Tibial nerve (tissue), 3 donors: ENCODE measurements around the gene TRIM9.

Experiments
- POLR2A ChIP-seq, 2 donors: fragments of 450-650 bp; IDR thresholded peaks; one replicate each; pipeline ENCODE4 v1.6.1; 2017; ENCODE audit warnings: antibody characterized with exemption in 2 of 2, mild to moderate bottlenecking in 2 of 2, moderate library complexity in 2 of 2
- TF ChIP-seq, protein P1 (sequence below), 5 experiments: fragments of 200-600 bp in 3 of 5; fragments of 450-650 bp in 2 of 5; sonication (generic) in 3 of 5; IDR thresholded peaks; one replicate each; pipeline ENCODE4 v1.5.1; 2016 to 2019; ENCODE audit warnings: antibody characterized with exemption in 5 of 5, mild to moderate bottlenecking in 3 of 5, moderate library complexity in 2 of 5

DNA sequence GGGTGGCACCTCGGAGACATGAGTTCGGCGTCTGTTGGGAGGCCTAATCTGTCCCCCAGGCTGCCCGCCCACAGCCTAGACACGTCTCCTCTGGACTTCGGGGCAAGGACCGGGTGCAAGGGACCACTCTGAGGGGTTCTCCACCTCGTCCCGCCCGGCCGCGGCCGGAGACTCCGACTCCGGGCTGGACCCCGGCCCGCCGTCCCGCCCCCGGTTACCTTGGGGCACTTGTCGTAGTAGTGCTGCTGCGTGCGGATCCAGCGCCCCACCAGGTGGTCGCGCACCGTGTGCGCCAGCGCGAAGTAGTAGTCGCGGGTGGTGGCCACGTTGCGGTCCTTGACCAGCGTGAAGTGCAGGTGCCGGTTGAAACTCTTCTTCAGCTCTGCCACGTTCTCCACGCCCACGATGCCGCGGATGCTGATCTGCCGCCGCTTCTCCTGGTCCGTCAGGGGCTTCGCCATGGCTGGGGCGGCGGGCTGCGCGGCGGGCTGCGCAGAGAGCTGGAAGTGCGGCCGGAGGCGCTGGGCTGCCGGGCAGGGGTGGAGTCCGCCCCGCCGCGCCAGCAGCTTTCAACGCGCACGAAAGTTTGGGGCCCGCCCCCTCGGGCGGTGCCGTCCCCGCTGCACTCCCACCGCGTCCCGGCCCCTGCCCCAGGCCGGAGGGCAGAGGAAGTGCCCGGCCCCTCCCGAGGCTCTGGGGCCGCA, 150.8 kb downstream of the TRIM9 start, which contains the start of gene PYGL:
- TF ChIP-seq, protein P1, sequence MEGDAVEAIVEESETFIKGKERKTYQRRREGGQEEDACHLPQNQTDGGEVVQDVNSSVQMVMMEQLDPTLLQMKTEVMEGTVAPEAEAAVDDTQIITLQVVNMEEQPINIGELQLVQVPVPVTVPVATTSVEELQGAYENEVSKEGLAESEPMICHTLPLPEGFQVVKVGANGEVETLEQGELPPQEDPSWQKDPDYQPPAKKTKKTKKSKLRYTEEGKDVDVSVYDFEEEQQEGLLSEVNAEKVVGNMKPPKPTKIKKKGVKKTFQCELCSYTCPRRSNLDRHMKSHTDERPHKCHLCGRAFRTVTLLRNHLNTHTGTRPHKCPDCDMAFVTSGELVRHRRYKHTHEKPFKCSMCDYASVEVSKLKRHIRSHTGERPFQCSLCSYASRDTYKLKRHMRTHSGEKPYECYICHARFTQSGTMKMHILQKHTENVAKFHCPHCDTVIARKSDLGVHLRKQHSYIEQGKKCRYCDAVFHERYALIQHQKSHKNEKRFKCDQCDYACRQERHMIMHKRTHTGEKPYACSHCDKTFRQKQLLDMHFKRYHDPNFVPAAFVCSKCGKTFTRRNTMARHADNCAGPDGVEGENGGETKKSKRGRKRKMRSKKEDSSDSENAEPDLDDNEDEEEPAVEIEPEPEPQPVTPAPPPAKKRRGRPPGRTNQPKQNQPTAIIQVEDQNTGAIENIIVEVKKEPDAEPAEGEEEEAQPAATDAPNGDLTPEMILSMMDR (IDR thresholded peaks at IDR 0.05), result no peak
- peak; percentile 49 to 69 for TF ChIP-seq POLR2A (IDR thresholded peaks at IDR 0.05)
